ENCODE data around the gene IGFLR1.
A peak's percentile ranks its signal among the peaks of the same experiment; 100 is the strongest.

IGFLR1 gene

DNA sequence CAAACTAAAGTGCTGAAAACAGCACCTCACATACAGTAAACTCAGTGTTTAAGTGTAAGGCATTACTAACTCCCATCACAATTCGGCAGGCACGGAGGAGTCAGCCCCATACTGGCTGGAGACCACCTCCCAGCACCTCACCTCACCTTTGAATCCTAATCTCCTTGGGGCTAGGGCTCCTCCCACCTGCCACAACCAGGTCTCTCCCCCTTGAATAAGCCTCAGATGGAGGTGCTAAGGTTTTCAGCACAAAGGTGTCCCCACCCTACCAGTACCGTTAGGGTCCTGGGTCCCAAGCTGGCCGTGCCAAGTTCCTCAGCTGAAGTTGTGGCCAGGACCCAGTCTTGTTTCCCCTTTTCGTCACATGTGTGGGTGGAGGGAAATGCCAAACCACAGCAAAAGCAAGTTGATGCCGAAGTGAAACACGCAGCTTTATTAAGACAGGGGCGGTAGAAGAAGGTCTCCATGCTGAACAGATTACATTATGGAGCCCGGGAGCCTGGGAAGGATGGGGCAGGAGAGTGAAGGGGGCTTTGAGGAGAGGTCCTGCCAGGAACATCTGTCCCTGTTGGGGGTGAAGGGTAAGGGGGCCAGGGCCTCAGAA, at the start of gene IGFLR1:
Gene IGFLR1 (minus strand): TSS at position 332 of the 604 bp plus-strand sequence. CDS start 1,272 bp downstream, outside the sequence.
- DNase-seq (ENCODE audit: low spot score), result peak; percentile 84

GRCh38 chr19:35791814-35792279, 49.6 kb upstream of the IGFLR1 start:
- no peak for DNase-seq (ENCODE audit: low spot score)

DNA sequence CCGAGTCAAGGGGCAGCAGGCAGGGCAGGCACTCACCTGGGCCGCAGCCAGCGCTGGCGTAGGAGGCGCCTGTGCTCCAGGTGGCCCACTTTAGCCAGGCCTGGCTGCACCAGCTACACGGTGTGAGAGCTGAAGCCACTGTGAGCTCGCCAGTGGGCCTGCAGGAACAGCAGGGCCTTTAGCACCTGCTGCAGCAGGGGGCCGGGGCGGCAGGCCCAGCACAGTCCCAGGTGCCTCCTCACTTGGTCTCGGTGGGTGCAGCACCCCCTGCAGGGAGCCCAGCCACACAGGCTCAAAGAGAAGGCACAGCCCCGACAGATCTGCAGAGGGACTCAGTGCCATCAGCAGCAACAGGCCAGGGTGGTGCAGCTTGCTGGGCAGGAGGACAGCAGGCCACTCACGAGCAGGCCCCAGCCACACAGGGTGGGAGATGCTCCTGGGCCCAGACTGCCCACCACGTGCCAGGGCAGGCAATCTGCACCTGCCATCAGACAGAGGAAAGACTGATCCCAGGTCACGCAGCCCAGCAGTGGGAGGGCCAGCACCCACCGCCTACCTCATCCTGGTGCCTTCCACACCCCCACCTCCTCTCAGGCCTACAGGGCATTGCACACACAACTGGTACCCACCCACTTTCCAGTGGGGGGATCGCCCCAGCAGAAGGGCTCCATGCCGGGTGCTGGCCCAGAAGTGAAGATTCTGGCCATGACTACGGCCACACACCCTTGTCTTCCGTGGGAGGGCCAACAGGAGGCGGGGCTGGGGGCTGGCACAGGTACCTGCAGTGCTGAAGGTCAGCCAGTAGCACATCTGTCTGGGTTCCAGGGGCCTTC, 48.9 kb upstream of the IGFLR1 start:
- peak; percentile 70 for DNase-seq (ENCODE audit: low spot score)

GRCh38 chr19:35789978-35790944, 48.0 kb upstream of the IGFLR1 start:
- DNase-seq (ENCODE audit: low spot score), result no peak

- no peak for DNase-seq (ENCODE audit: low spot score)
These were observed 47.1 kb upstream of the IGFLR1 start for GRCh38 chr19:35789195-35789977.

- DNase-seq (ENCODE audit: low spot score), result no peak
These were observed 46.1 kb upstream of the IGFLR1 start for GRCh38 chr19:35788205-35788960.

- no peak for DNase-seq (ENCODE audit: low spot score)
These were observed 45.1 kb upstream of the IGFLR1 start for GRCh38 chr19:35787227-35787799.

DNA sequence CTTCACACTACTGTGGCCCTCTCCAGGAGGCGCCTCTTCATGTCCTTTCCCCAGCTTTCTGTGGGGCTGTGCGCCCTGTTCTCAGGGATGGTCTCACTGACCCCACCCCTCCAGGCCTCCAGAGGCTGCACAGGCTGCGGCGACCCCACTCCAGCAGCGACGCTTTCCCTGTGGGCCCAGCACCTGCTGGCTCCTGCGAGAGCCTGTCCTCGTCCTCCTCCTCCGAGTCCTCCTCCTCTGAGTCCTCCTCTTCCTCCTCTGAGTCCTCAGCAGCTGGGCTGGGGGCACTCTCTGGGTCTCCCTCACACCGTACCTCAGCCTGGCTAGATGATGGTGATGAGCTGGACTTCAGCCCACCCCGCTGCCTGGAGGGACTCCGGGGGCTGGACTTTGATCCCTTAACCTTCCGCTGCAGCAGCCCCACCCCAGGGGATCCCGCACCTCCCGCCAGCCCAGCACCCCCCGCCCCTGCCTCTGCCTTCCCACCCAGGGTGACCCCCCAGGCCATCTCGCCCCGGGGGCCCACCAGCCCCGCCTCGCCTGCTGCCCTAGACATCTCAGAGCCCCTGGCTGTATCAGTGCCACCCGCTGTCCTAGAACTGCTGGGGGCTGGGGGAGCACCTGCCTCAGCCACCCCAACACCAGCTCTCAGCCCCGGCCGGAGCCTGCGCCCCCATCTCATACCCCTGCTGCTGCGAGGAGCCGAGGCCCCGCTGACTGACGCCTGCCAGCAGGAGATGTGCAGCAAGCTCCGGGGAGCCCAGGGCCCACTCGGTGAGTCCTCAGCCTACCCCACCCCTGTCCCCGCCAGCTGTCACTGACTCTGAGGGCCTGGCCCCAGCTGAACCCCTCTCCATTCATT, 44.3 kb upstream of the IGFLR1 start:
- DNase-seq (ENCODE audit: low spot score), result no peak

DNA sequence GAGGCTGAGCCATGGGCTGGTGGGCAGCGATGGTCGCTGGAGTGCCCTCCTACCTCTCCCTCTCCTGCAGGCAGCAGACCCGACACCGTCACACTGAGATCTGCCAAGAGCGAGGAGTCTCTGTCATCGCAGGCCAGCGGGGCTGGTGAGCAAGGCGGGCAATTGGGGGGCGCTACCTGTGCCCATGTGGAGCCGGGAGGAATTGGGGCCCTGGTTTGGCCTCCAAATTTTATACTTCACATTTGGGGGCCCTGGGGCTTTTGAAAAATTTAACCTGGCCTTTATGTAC, 43.0 kb upstream of the IGFLR1 start:
- DNase-seq (ENCODE audit: low spot score), result no peak

DNA sequence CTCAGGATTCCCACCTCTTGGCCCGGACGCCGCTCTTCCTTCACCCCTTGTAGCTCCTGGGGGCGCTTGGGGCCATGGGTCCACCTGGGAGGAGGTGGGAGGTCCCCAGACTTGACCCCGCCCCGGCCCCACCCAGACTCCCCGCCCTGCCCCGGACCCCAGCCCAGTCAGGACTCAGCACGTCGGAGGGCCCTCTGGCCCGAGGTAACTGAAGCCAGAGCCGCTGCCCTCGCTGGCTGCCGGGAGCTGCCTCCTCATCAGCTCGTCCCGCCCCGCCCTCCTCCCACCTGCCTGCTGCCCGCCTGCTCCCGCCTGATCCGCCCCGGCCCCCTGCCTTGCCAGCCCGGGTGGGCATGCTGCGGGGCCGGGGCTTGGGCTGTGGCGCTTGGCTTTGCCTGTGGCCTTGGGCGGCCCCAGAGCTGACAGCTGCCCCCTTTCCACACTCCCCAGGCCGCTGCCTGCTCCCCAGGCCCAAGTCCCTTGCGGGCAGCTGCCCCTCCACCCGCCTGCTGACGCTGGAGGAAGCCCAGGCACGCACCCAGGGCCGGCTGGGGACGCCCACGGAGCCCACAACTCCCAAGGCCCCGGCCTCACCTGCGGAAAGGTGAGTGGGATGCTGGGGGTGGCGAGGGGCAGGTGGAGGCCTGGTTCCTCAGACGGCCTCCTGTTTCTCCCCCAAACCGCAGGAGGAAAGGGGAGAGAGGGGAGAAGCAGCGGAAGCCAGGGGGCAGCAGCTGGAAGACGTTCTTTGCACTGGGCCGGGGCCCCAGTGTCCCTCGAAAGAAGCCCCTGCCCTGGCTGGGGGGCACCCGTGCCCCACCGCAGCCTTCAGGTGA, 42.5 kb upstream of the IGFLR1 start:
- no peak for DNase-seq (ENCODE audit: low spot score)

GRCh38 chr19:35783469-35784434, 41.5 kb upstream of the IGFLR1 start:
- DNase-seq (ENCODE audit: low spot score), result no peak

GRCh38 chr19:35782589-35782988, 40.3 kb upstream of the IGFLR1 start:
- no peak for DNase-seq (ENCODE audit: low spot score)

DNA sequence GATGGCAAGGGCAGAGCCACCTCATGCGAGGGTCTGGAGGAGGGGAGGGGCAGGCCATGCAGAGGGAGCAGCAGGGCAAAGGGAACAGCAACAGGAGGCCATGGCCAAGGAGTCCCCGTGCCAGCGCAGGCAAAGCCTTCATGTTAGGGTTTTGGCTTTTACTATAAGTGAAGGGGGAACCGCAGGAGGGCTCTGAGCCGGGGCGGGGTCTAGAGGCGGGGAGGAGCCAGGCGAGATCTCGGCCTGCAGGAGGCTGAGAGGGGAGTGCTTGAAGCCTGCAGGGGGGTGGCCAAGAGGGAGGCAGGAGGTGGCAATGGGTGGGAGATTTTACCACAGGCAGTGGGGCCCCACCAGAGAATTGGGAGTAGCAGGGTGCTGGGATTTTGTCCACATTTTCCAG, 39.4 kb upstream of the IGFLR1 start:
- DNase-seq (ENCODE audit: low spot score), result no peak

DNA sequence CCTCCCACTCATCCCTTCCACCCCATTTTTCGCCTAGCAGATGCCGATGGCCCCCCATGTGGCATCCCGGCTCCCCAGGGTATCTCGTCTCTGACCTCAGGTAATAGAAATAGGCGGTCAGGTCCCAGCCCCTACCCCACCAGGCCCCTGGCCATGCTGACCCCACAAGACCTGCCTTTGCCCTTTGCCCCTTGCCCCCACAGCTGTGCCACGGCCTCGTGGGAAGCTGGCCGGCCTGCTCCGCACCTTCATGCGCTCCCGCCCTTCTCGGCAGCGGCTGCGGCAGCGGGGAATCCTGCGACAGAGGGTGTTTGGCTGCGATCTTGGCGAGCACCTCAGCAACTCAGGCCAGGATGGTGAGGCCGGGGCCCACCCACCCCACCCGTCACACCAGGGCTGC, 38.5 kb upstream of the IGFLR1 start:
- DNase-seq (ENCODE audit: low spot score), result no peak

- DNase-seq (ENCODE audit: low spot score), result no peak
These were observed 37.8 kb upstream of the IGFLR1 start for GRCh38 chr19:35780058-35780457.

GRCh38 chr19:35779033-35779432, 36.8 kb upstream of the IGFLR1 start:
- no peak for DNase-seq (ENCODE audit: low spot score)

DNA sequence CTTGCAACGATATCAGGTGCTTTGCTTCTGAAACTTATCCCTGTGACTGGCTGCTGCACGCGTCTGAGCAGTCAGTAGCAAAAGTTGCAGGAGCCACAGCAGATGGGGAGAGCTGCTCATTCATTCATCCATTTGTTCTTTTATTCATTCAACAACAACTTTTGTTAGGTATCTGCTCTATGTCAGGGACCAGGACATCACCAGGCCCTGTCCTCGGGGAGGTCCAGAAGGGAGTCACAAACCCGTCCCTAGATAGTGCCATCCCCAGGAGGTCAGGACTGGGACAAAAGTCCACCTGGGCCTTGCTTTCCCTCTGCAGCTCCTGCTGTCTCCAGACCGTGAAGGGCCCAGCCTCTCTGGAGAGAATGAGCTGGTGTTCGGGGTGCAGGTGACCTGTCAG, 35.7 kb upstream of the IGFLR1 start:
- DNase-seq (ENCODE audit: low spot score), result no peak

Data from NAMALWA (cell line).